HG03571 (cell line): ENCODE results near the gene CENPB.
"Not testable (repeated sequence)": the region's sequence is repeated elsewhere in the genome, so short reads cannot be mapped to it uniquely, and the experiment has no call there.

Experiments
- ATAC-seq: cut with Tn5 transposase; IDR thresholded peaks from one replicate; pipeline ENCODE4 v1.9.1; 2021; ENCODE audit not compliant: unreplicated experiment

The CENPB gene

GRCh38 chr20:3811467-3812258, 25.1 kb upstream of the CENPB start:
- no peak for ATAC-seq

- no peak for ATAC-seq
Measured at GRCh38 chr20:3808544-3808943, 22.0 kb upstream of the CENPB start.

- no peak for ATAC-seq
Measured at GRCh38 chr20:3804781-3805180, 18.2 kb upstream of the CENPB start.

- ATAC-seq = no peak
Measured at GRCh38 chr20:3804254-3804751, 17.8 kb upstream of the CENPB start.

- ATAC-seq = no peak
Measured at GRCh38 chr20:3803854-3804253, 17.3 kb upstream of the CENPB start.

GRCh38 chr20:3803289-3803688, 16.7 kb upstream of the CENPB start:
- ATAC-seq = no peak

GRCh38 chr20:3802524-3803239, 16.1 kb upstream of the CENPB start:
- no peak for ATAC-seq

- ATAC-seq = no peak
Measured at GRCh38 chr20:3801846-3802245, 15.3 kb upstream of the CENPB start.

GRCh38 chr20:3801299-3801698, 14.8 kb upstream of the CENPB start:
- ATAC-seq = no peak

- no peak for ATAC-seq
Measured at GRCh38 chr20:3800878-3801260, 14.3 kb upstream of the CENPB start.

GRCh38 chr20:3800256-3800877, 13.8 kb upstream of the CENPB start:
- ATAC-seq = no peak

GRCh38 chr20:3798908-3799248, 12.3 kb upstream of the CENPB start:
- no peak for ATAC-seq

GRCh38 chr20:3798373-3798768, 11.8 kb upstream of the CENPB start:
- ATAC-seq = no peak

- ATAC-seq = no peak
Measured at GRCh38 chr20:3797592-3798372, 11.2 kb upstream of the CENPB start.

- ATAC-seq = no peak
Measured at GRCh38 chr20:3797226-3797545, 10.6 kb upstream of the CENPB start.

- ATAC-seq = peak; percentile 10
Measured at GRCh38 chr20:3796477-3797225, 10.1 kb upstream of the CENPB start.

GRCh38 chr20:3795511-3796468, 9.2 kb upstream of the CENPB start, which contains the start of gene CDC25B:
CDC25B (plus strand) TSS chr20:3796310; CDS start chr20:3796532, 222 bp downstream.
- ATAC-seq = peak; percentile 57

GRCh38 chr20:3794701-3795420, 8.3 kb upstream of the CENPB start:
- no peak for ATAC-seq

GRCh38 chr20:3794168-3794567, 7.6 kb upstream of the CENPB start:
- not testable (repeated sequence) for ATAC-seq
